ENCODE measurements around the gene PRUNE2. TPM values are rescaled to one million over a fixed set of nuclear protein-coding genes. Genes with fewer than 3 reads are reported as not detected.

PRUNE2 gene
- total RNA-seq, 6 experiments from 2014 or later: 1.4 to 3.3 (median 2.1) TPM

GRCh38 chr9:76926846-76927245 is 20.9 kb upstream of the PRUNE2 start:
- no peaks in the 10 kb centered on the region for H3K4me1 ChIP-seq
- no peak for TF ChIP-seq CTCF (IDR thresholded peaks at IDR 0.05)
- no peak for TF ChIP-seq POLR2A (IDR thresholded peaks at IDR 0.05)
- no peak overlapping the region for H3K4me3 ChIP-seq
- no peaks in the 10 kb centered on the region for H3K27me3 ChIP-seq
- H3K9me3 ChIP-seq: no peaks in the 10 kb centered on the region
- H3K27ac ChIP-seq: no peak overlapping the region
- no peak for DNase-seq
- intact Hi-C loops (cut with DNase I): no loop called here
- no peaks in the 10 kb centered on the region for H3K36me3 ChIP-seq
- 58% methylated on average over 6 of the region's 6 CpGs for WGBS (ENCODE audit: insufficient coverage, low coverage, low lambda C conversion rate, missing lambda C conversion rate)
- no peak for ATAC-seq

GRCh38 chr9:76926324-76926741 is 20.4 kb upstream of the PRUNE2 start:
- TF ChIP-seq CTCF (IDR thresholded peaks at IDR 0.05) (no peak), POLR2A (IDR thresholded peaks at IDR 0.05) (no peak)
- DNase-seq: no peak
- H3K27me3 ChIP-seq: no peaks in the 10 kb centered on the region
- no peak for ATAC-seq
- H3K27ac ChIP-seq: no peak overlapping the region
- WGBS (ENCODE audit: insufficient coverage, low coverage, low lambda C conversion rate, missing lambda C conversion rate): 66% methylated on average over 2 of the region's 4 CpGs
- intact Hi-C loops (cut with DNase I): no loop called here
- H3K4me3 ChIP-seq: no peak overlapping the region
- no peaks in the 10 kb centered on the region for H3K9me3 ChIP-seq
- H3K4me1 ChIP-seq: no peaks in the 10 kb centered on the region
- no peaks in the 10 kb centered on the region for H3K36me3 ChIP-seq

GRCh38 chr9:76921165-76921564 is 15.3 kb upstream of the PRUNE2 start:
- 20% methylated on average over 1 of the region's 1 CpG for WGBS (ENCODE audit: insufficient coverage, low coverage, low lambda C conversion rate, missing lambda C conversion rate)
- Histone ChIP-seq H3K27me3 (no peaks in the 10 kb centered on the region), H3K27ac (no peak overlapping the region), H3K36me3 (no peaks in the 10 kb centered on the region), H3K4me3 (no peak overlapping the region), H3K9me3 (no peaks in the 10 kb centered on the region), H3K4me1 (no peaks in the 10 kb centered on the region)
- DNase-seq (no peak), ATAC-seq (no peak)
- TF ChIP-seq CTCF (IDR thresholded peaks at IDR 0.05): no peak
- no peak for TF ChIP-seq POLR2A (IDR thresholded peaks at IDR 0.05)
- intact Hi-C loops (cut with DNase I): no loop called here

- 55% methylated on average over 4 of the region's 4 CpGs for WGBS (ENCODE audit: insufficient coverage, low coverage, low lambda C conversion rate, missing lambda C conversion rate)
- no peaks in the 10 kb centered on the region for H3K4me1 ChIP-seq
- intact Hi-C loops (cut with DNase I): no loop called here
- H3K27ac ChIP-seq: no peak overlapping the region
- ATAC-seq (no peak), DNase-seq (no peak)
- no peaks in the 10 kb centered on the region for H3K27me3 ChIP-seq
- no peaks in the 10 kb centered on the region for H3K36me3 ChIP-seq
- H3K4me3 ChIP-seq: no peak overlapping the region
- no peak for TF ChIP-seq POLR2A (IDR thresholded peaks at IDR 0.05)
- H3K9me3 ChIP-seq: no peaks in the 10 kb centered on the region
Measured at GRCh38 chr9:76917299-76917698, 11.4 kb upstream of the PRUNE2 start.

- ATAC-seq (no peak), DNase-seq (no peak)
- Histone ChIP-seq H3K36me3 (no peaks in the 10 kb centered on the region), H3K4me3 (no peak overlapping the region), H3K27me3 (no peaks in the 10 kb centered on the region), H3K4me1 (no peaks in the 10 kb centered on the region), H3K9me3 (no peaks in the 10 kb centered on the region), H3K27ac (no peak overlapping the region)
- 36% methylated on average over 3 of the region's 4 CpGs for WGBS (ENCODE audit: insufficient coverage, low coverage, low lambda C conversion rate, missing lambda C conversion rate)
- TF ChIP-seq POLR2A (IDR thresholded peaks at IDR 0.05) (no peak), CTCF (IDR thresholded peaks at IDR 0.05) (no peak)
- intact Hi-C loops (cut with DNase I): no loop called here
Measured at GRCh38 chr9:76916231-76916630, 10.3 kb upstream of the PRUNE2 start.
